AG04449 (cell line): ENCODE data around the gene HDAC10.

Experiments used
- CTCF ChIA-PET: fragments of 350-600 bp; formaldehyde crosslinking; extraction: SDS; loops from one replicate; lab custom pipeline; 2021; ENCODE audit warnings: antibody characterized with exemption; lab: Yijun Ruan, JAX
- POLR2A ChIA-PET: fragments of 400-600, 350-600 bp; formaldehyde crosslinking; extraction: SDS; loops from one replicate; lab custom pipeline; 2020; ENCODE audit warnings: antibody characterized with exemption, inconsistent platforms; lab: Yijun Ruan, JAX
- DNase-seq: peaks from one replicate; pipeline ENCODE4 v3.0.0-alpha.2; 2010; ENCODE audit warnings: low read depth, low spot score
- H3K4me3 ChIP-seq: 2 replicates; pipeline ENCODE4 v1.5.1; 2011; ENCODE audit warnings: low read depth, mild to moderate bottlenecking, control low read depth, low read length
- TF ChIP-seq, protein P1 (sequence below): IDR thresholded peaks from one replicate; pipeline ENCODE4 v1.5.1; 2011; ENCODE audit warnings: mild to moderate bottlenecking, moderate library complexity, low read length, control low read depth, inconsistent platforms; ENCODE audit not compliant: insufficient read depth; ENCODE audit errors: missing control alignments

The HDAC10 gene

GRCh38 chr22:50218153-50218995, 32.7 kb downstream of the HDAC10 start:
- CTCF ChIA-PET: interaction anchor here (1.1 to 1.3 kb wide), 2 partner anchors 9 to 23 kb away, joined by 3 read pairs; no protein-coding TSS in a partner anchor
- POLR2A ChIA-PET: no interaction called here
- H3K4me3 ChIP-seq: no peak overlapping the region
- DNase-seq: no peak
- TF ChIP-seq, protein P1, sequence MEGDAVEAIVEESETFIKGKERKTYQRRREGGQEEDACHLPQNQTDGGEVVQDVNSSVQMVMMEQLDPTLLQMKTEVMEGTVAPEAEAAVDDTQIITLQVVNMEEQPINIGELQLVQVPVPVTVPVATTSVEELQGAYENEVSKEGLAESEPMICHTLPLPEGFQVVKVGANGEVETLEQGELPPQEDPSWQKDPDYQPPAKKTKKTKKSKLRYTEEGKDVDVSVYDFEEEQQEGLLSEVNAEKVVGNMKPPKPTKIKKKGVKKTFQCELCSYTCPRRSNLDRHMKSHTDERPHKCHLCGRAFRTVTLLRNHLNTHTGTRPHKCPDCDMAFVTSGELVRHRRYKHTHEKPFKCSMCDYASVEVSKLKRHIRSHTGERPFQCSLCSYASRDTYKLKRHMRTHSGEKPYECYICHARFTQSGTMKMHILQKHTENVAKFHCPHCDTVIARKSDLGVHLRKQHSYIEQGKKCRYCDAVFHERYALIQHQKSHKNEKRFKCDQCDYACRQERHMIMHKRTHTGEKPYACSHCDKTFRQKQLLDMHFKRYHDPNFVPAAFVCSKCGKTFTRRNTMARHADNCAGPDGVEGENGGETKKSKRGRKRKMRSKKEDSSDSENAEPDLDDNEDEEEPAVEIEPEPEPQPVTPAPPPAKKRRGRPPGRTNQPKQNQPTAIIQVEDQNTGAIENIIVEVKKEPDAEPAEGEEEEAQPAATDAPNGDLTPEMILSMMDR: no peak

DNA sequence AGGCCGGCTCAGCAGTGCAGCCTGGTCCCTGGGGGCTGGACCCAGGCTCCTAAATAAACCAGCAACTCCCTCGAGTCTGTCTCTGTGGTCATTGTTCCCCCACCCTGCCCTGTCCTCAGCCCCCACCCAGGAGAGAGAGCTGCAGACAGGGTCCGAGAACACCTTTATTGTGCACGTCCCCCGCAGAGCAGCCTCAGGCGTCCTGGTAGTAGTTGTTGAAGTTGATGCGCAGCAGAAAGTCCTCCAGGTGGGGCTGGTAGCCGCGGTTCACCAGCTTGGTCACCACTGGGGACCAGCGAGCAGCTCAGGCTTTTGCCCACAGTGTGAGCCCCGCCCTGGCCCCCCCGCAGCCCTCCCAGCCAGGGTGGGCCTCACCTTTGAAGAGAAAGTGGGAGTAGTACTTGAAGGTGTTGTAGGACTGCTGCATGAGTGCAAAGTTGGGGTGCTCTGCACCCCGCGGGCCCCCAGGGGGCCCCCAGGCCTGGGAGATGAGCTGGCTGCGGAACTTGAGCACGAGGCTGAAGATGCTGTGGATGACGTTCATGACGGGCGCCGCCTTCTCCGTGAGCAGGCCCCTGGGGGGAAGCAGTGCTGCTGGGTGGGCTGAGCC, 33.4 kb downstream of the HDAC10 start:
- ChIA-PET CTCF (interaction anchor here (1.3 kb wide), 1 partner anchor 8 kb away, joined by 3 read pairs; no protein-coding TSS in a partner anchor), POLR2A (no interaction called here)
- DNase-seq: no peak
- H3K4me3 ChIP-seq: no peak overlapping the region
- TF ChIP-seq, protein P1: no peak

- H3K4me3 ChIP-seq: no peak overlapping the region
- TF ChIP-seq, protein P1: no peak
- ChIA-PET POLR2A (no interaction called here), CTCF (interaction anchor here (1.5 to 6.6 kb wide), 3 partner anchors 10 to 69 kb away, joined by 3 to 62 read pairs (median 15); no protein-coding TSS in a partner anchor)
- no peak for DNase-seq
Measured at GRCh38 chr22:50216684-50217520, 34.2 kb downstream of the HDAC10 start.

DNA sequence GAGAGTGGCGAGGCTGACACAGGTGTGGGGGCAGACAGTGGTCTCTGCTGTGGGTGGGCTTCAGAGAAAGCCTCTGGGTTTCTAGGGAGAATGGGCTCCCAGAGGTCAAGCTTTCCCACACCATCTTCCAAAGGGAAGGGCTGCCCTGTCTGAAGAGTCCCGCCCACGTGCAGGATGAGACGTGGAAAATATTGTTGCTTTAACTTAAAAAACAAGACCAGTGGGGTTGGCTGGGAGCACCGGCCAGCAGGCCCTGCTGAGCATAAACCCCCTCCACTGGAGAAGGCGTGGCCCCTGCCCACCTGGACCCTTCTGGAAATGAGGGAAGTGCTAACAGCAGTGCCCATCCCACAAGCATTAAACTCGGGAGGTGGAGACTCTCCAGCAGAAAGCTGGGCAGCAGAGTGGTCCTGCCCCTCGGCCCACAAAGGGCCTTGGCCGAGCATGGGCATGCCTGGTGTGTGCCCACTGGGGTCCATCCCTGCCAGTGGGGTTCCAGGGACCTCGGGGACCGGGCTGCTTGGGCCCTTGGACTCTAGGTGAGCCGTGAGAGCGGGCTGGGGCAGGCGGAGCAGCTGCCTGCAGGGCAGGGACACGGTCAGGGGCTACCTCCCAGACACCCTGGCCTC, 34.9 kb downstream of the HDAC10 start:
- DNase-seq: no peak
- H3K4me3 ChIP-seq: no peak overlapping the region
- ChIA-PET POLR2A (no interaction called here), CTCF (interaction anchor here (1.5 to 6.6 kb wide), 3 partner anchors 10 to 69 kb away, joined by 3 to 62 read pairs (median 15); no protein-coding TSS in a partner anchor)
- TF ChIP-seq, protein P1: no peak

- no peak for DNase-seq
- no peak overlapping the region for H3K4me3 ChIP-seq
- TF ChIP-seq, protein P1: no peak
- CTCF ChIA-PET: interaction anchor here (1.2 to 6.6 kb wide), 4 partner anchors 8 to 68 kb away, joined by 3 to 62 read pairs (median 10); no protein-coding TSS in a partner anchor
- POLR2A ChIA-PET: no interaction called here
Measured at GRCh38 chr22:50215297-50216054, 35.6 kb downstream of the HDAC10 start.
